HCT116 (cell line): ENCODE measurements around the gene NCDN. TPM values are rescaled to one million over a fixed set of nuclear protein-coding genes. Genes with fewer than 3 reads are reported as not detected.

Experiments used
- ATAC-seq: fragments of 200-7000 bp; cut with Tn5 transposase; 2 replicates; pipeline ENCODE4 v1.9.1; 2020; ENCODE audit warnings: mild to moderate bottlenecking, moderate library complexity
- BruUV-seq: library from RNA; stranded (reverse); fragments of 400-500 nt; replicated peaks from 2 replicates; lab custom pipeline; 2021; lab: Mats Ljungman, UMichigan
- CTCF ChIA-PET: fragments of 300-600 bp; sonication (Branson Sonifier 250); formaldehyde crosslinking; loops from one replicate; lab custom pipeline; 2021; ENCODE audit warnings: antibody characterized with exemption; lab: Charles Lee
- POLR2A ChIA-PET: fragments of 300-600, 350-600 bp; sonication (Branson Sonifier 250); formaldehyde crosslinking; loops from one replicate; lab custom pipeline; 2021; ENCODE audit warnings: antibody characterized with exemption; lab: Charles Lee
- RAD21 ChIA-PET, 2 experiments: fragments of 300-600 bp; sonication (Branson Sonifier 250); formaldehyde crosslinking; loops; one replicate each; lab custom pipeline; 2023; ENCODE audit warnings: low total read pairs in 2 of 2; ENCODE audit not compliant: uncharacterized antibody in 2 of 2, unreplicated experiment in 2 of 2, low non-redundant PET in 1 of 2; lab: Charles Lee
- DNase-seq: peaks from one replicate; pipeline ENCODE4 v3.0.0-alpha.2; 2010; ENCODE audit warnings: low read depth, low spot score
- H2AFZ ChIP-seq: fragments of 200-600 bp; shearing (Covaris generic), sonication (generic); 2 replicates; pipeline ENCODE4 v1.6.1; 2017; ENCODE audit warnings: low read depth, mixed run types, mixed read lengths, antibody characterized with exemption, low read length; ENCODE audit not compliant: poor library complexity, severe bottlenecking
- H3K27ac ChIP-seq: 2 replicates; pipeline ENCODE4 v1.5.1; 2012; ENCODE audit warnings: low read depth, low read length
- H3K27me3 ChIP-seq: fragments of 200-600 bp; sonication (generic); 2 replicates; pipeline ENCODE4 v1.6.1; 2016; ENCODE audit warnings: mixed run types, low read length, mixed read lengths; ENCODE audit not compliant: insufficient read depth
- H3K36me3 ChIP-seq, 2 experiments: fragments of 200-500 bp in 1 of 2; fragments of 200-600 bp in 1 of 2; sonication (Bioruptor generic) in 1 of 2; sonication (generic) in 1 of 2; 2 replicates each; pipeline versions ENCODE4 v1.5.1 to v1.6.1; 2014 to 2016; ENCODE audit warnings: low read length in 2 of 2, inconsistent platforms in 1 of 2, mixed read lengths in 1 of 2, mixed run types in 1 of 2; ENCODE audit not compliant: insufficient read depth in 2 of 2, control insufficient read depth in 1 of 2
- H3K4me1 ChIP-seq, 2 experiments: fragments of 200-600 bp in 1 of 2; sonication (generic) in 1 of 2; 2 replicates each; pipeline versions ENCODE4 v1.5.1 to v1.6.1; 2012 to 2017; ENCODE audit warnings: low read length in 2 of 2, inconsistent platforms in 1 of 2, mild to moderate bottlenecking in 1 of 2, mixed read lengths in 1 of 2, mixed run types in 1 of 2, moderate library complexity in 1 of 2; ENCODE audit not compliant: insufficient read depth in 2 of 2, control insufficient read depth in 1 of 2
- H3K4me2 ChIP-seq: fragments of 200-600 bp; sonication (generic); 2 replicates; pipeline ENCODE4 v1.6.1; 2017; ENCODE audit warnings: mixed run types, low read length, mixed read lengths
- H3K4me3 ChIP-seq, 2 experiments: fragments of 200-600 bp in 1 of 2; sonication (generic) in 1 of 2; replicated peaks in 1 of 2; 2 replicates each; pipeline ENCODE4 v1.5.1; 2011 to 2016; ENCODE audit warnings: low read length in 2 of 2, control low read depth in 1 of 2, low read depth in 1 of 2, mild to moderate bottlenecking in 1 of 2, mixed read lengths in 1 of 2, mixed run types in 1 of 2
- H3K79me2 ChIP-seq: fragments of 200-600 bp; sonication (generic); 2 replicates; pipeline ENCODE4 v1.6.1; 2017; ENCODE audit warnings: mild to moderate bottlenecking, mixed run types, low read length, moderate library complexity, mixed read lengths; ENCODE audit not compliant: insufficient read depth
- H3K9ac ChIP-seq: fragments of 200-600 bp; sonication (generic); 2 replicates; pipeline ENCODE4 v1.6.1; 2016; ENCODE audit warnings: low read length, mixed read lengths
- H3K9me2 ChIP-seq: fragments of 200-600 bp; sonication (generic), shearing (Covaris generic); 2 replicates; pipeline ENCODE4 v1.6.1; 2017; ENCODE audit warnings: mixed run types, mild to moderate bottlenecking, moderate library complexity; ENCODE audit not compliant: insufficient read depth
- H3K9me3 ChIP-seq, 2 experiments: fragments of 200-500 bp in 1 of 2; fragments of 200-600 bp in 1 of 2; sonication (Bioruptor generic) in 1 of 2; sonication (generic) in 1 of 2; 2 replicates each; pipeline ENCODE4 v1.6.1; 2014 to 2017; ENCODE audit warnings: low read length in 2 of 2, mixed read lengths in 2 of 2, inconsistent platforms in 1 of 2, low read depth in 1 of 2, mild to moderate bottlenecking in 1 of 2, mixed run types in 1 of 2, moderate library complexity in 1 of 2; ENCODE audit not compliant: control insufficient read depth in 1 of 2, insufficient read depth in 1 of 2
- H4K20me1 ChIP-seq: fragments of 200-600 bp; sonication (generic), shearing (Covaris generic); 2 replicates; pipeline ENCODE4 v1.6.1; 2017; ENCODE audit warnings: mixed run types, mild to moderate bottlenecking, moderate library complexity; ENCODE audit not compliant: insufficient read depth
- ATF3 ChIP-seq: IDR thresholded peaks from 2 replicates; pipeline ENCODE4 v1.6.1; 2012
- CTCF ChIP-seq, 3 experiments: fragments of 200-600 bp in 1 of 3; sonication (generic) in 1 of 3; IDR thresholded peaks in 2 of 3; conservative IDR thresholded peaks in 1 of 3; 2 replicates each; pipeline ENCODE4 v1.5.1; 2012 to 2017; ENCODE audit warnings: low read depth in 2 of 3, low read length in 2 of 3, antibody characterized with exemption in 1 of 3, borderline replicate concordance in 1 of 3, control low read depth in 1 of 3, mild to moderate bottlenecking in 1 of 3, mixed read lengths in 1 of 3, mixed run types in 1 of 3, moderate library complexity in 1 of 3; ENCODE audit not compliant: insufficient read depth in 1 of 3
- ELF1 ChIP-seq: IDR thresholded peaks from 2 replicates; pipeline ENCODE4 v1.6.1; 2012; ENCODE audit warnings: low read depth, borderline replicate concordance
- EZH2phosphoT487 ChIP-seq: fragments of 200-600 bp; IDR thresholded peaks from 2 replicates; pipeline ENCODE4 v1.6.1; 2018; ENCODE audit warnings: antibody characterized with exemption, borderline replicate concordance
- JUND ChIP-seq: IDR thresholded peaks from 2 replicates; pipeline ENCODE4 v1.6.1; 2012
- MAX ChIP-seq: IDR thresholded peaks from 2 replicates; pipeline ENCODE4 v1.6.1; 2012
- POLR2A ChIP-seq: IDR thresholded peaks from 2 replicates; pipeline ENCODE4 v1.7.0; 2011; ENCODE audit warnings: borderline replicate concordance; ENCODE audit not compliant: insufficient read depth, insufficient read length; ENCODE audit errors: extremely low read depth
- POLR2AphosphoS5 ChIP-seq: IDR thresholded peaks from 2 replicates; pipeline ENCODE4 v1.6.1; 2011; ENCODE audit warnings: mild to moderate bottlenecking, low read depth, low read length, moderate library complexity
- RAD21 ChIP-seq: IDR thresholded peaks from 2 replicates; pipeline ENCODE4 v1.6.1; 2012; ENCODE audit warnings: low read depth, mild to moderate bottlenecking
- REST ChIP-seq: IDR thresholded peaks from 2 replicates; pipeline ENCODE4 v1.6.1; 2012; ENCODE audit warnings: low read depth
- SIN3A ChIP-seq: IDR thresholded peaks from 2 replicates; pipeline ENCODE4 v1.6.1; 2012; ENCODE audit warnings: low read depth
- SP1 ChIP-seq: IDR thresholded peaks from 2 replicates; pipeline ENCODE4 v1.6.1; 2012; ENCODE audit warnings: low read depth
- SRF ChIP-seq: IDR thresholded peaks from 2 replicates; pipeline ENCODE4 v1.6.1; 2012; ENCODE audit warnings: low read depth
- TCF7L2 ChIP-seq: IDR thresholded peaks from 2 replicates; pipeline ENCODE4 v1.7.0; 2011; ENCODE audit warnings: borderline replicate concordance, inconsistent platforms; ENCODE audit not compliant: insufficient read depth, insufficient read length; ENCODE audit errors: extremely low read depth
- YY1 ChIP-seq: IDR thresholded peaks from 2 replicates; pipeline ENCODE4 v1.6.1; 2011; ENCODE audit warnings: low read length, low read depth, moderate library complexity, mild to moderate bottlenecking; ENCODE audit not compliant: insufficient replicate concordance; ENCODE audit errors: extremely low read depth
- ZBTB33 ChIP-seq: IDR thresholded peaks from 2 replicates; pipeline ENCODE4 v1.6.1; 2011; ENCODE audit warnings: mild to moderate bottlenecking, low read length, moderate library complexity; ENCODE audit not compliant: insufficient replicate concordance; ENCODE audit errors: extremely low read depth
- ZFX ChIP-seq: fragments of 450-650 bp; IDR thresholded peaks from 2 replicates; pipeline ENCODE4 v1.6.1; 2017
- ZNF274 ChIP-seq: fragments of 200-500 bp; sonication (Bioruptor generic); IDR thresholded peaks from 2 replicates; pipeline ENCODE4 v1.6.1; 2014; ENCODE audit warnings: mild to moderate bottlenecking, low read depth, low read length, inconsistent platforms
- intact Hi-C: fragments of 100-400 bp; cut with micrococcal nuclease; formaldehyde crosslinking; loops from 2 replicates; pipeline ENCODE4 v1.10.0; 2022
- total RNA-seq: library from RNA; stranded (reverse); gene quantifications from one replicate; pipeline ENCODE4 v1.2.1, GENCODE V29; 2021; ENCODE audit not compliant: unreplicated experiment

The NCDN gene
- total RNA-seq, 1 experiment from 2014 or later: 24.5 TPM

GRCh38 chr1:35574655-35575415 lies 17.2 kb downstream of the NCDN start:
- H3K9ac ChIP-seq: peak overlapping the region; percentile 78
- TF ChIP-seq POLR2A: no peak
- TF ChIP-seq JUND: no peak
- TF ChIP-seq EZH2phosphoT487: no peak
- no peak for TF ChIP-seq SP1
- no peak for TF ChIP-seq ZBTB33
- no peak for TF ChIP-seq YY1
- no peak for TF ChIP-seq MAX
- no peak for TF ChIP-seq CTCF (IDR thresholded peaks at IDR 0.05 in 2 of 3, conservative IDR thresholded peaks at IDR 0.05 in 1 of 3; ENCODE audit: borderline replicate concordance in 1 of 3, insufficient read depth in 1 of 3, low read depth in 2 of 3, low read length in 2 of 3)
- TF ChIP-seq POLR2AphosphoS5: no peak
- no peak for TF ChIP-seq TCF7L2
- TF ChIP-seq ATF3: no peak
- TF ChIP-seq ELF1: no peak
- no peak for TF ChIP-seq RAD21
- TF ChIP-seq SRF: no peak
- no peak for TF ChIP-seq ZFX
- TF ChIP-seq SIN3A: no peak
- no peak for TF ChIP-seq ZNF274
- TF ChIP-seq REST: no peak
- no peaks in the 10 kb centered on the region for H3K27me3 ChIP-seq
- ChIA-PET POLR2A (no interaction called here), CTCF (no interaction called here), RAD21 (no interaction called here)
- H3K9me2 ChIP-seq: no peaks in the 10 kb centered on the region
- H3K79me2 ChIP-seq: no peaks in the 10 kb centered on the region
- peak overlapping the region; percentile 93 for H3K4me2 ChIP-seq
- H3K4me1 ChIP-seq: peaks cover 19 to 35% of the 10 kb centered on the region in 2 experiments; a peak in 3 of 4 replicates
- no peaks in the 10 kb centered on the region for H3K36me3 ChIP-seq
- no peak overlapping the region for H2AFZ ChIP-seq
- peak overlapping the region; percentile 67; the same call in 1 of the 2 replicates for H3K27ac ChIP-seq
- ATAC-seq: no peak
- H4K20me1 ChIP-seq: no peaks in the 10 kb centered on the region
- intact Hi-C loops: loop anchor here (5.0 kb wide), 1 partner anchor 67 kb away; the partner anchor contains the start of gene PSMB2
- H3K4me3 ChIP-seq: peak overlapping the region; percentile 70 to 89
- no peak for DNase-seq
- no peaks in the 10 kb centered on the region for H3K9me3 ChIP-seq
- BruUV-seq: no TSS peak
